Measurements from ENCODE around the gene PRDM16.

Gene PRDM16

GRCh38 chr1:3221112-3222041, 152.4 kb downstream of the PRDM16 start:
- no peak overlapping the region for H2BK15ac ChIP-seq (ENCODE audit: low read depth, poor library complexity, severe bottlenecking)
- WGBS, result 72% methylated on average over 24 of the region's 24 CpGs

GRCh38 chr1:3222042-3222692, 153.2 kb downstream of the PRDM16 start:
- Histone ChIP-seq H3K36me3 (ENCODE audit: control insufficient read depth in 1 of 2, insufficient read depth in 2 of 2, low read depth in 1 of 2, low read length in 2 of 2) (no peaks in the 10 kb centered on the region), H2AFZ (ENCODE audit: low read depth, low read length) (no peak overlapping the region), H2BK120ac (ENCODE audit: low read depth, low read length) (no peak overlapping the region), H2AK5ac (ENCODE audit: low read length, severe bottlenecking) (no peak overlapping the region), H3K79me1 (replicated peaks; ENCODE audit: low read length, poor library complexity, severe bottlenecking) (no peaks in the 10 kb centered on the region), H3K27me3 (ENCODE audit: control insufficient read depth in 1 of 2, insufficient read depth in 1 of 2, low read length in 2 of 2) (peaks cover 7 to 96% of the 10 kb centered on the region in 2 experiments), H4K8ac (ENCODE audit: low read length) (no peak overlapping the region), H2BK5ac (ENCODE audit: low read depth, low read length, poor library complexity, severe bottlenecking) (no peak overlapping the region), H3K4ac (ENCODE audit: low read depth in 1 of 2, low read length in 2 of 2) (no peak overlapping the region), H2BK12ac (ENCODE audit: low read length in 2 of 2) (no peak overlapping the region), H3K18ac (ENCODE audit: low read depth in 1 of 2, low read length in 2 of 2) (no peak overlapping the region), H3K4me3 (ENCODE audit: insufficient read depth in 1 of 2, low read depth in 1 of 2, low read length in 2 of 2) (no peak overlapping the region), H3K9me3 (ENCODE audit: control insufficient read depth, low read length) (no peaks in the 10 kb centered on the region), H3K4me2 (ENCODE audit: low read length, poor library complexity, severe bottlenecking) (no peak overlapping the region), H3K27ac (ENCODE audit: low read length, poor library complexity, severe bottlenecking) (no peak overlapping the region), H3K9ac (ENCODE audit: low read length) (no peak overlapping the region), H3K23ac (ENCODE audit: low read length in 2 of 2) (no peak overlapping the region), H2BK15ac (ENCODE audit: low read depth, poor library complexity, severe bottlenecking) (no peak overlapping the region), H4K91ac (ENCODE audit: low read length) (no peak overlapping the region), H3K14ac (ENCODE audit: low read length in 2 of 2) (no peak overlapping the region), H3K4me1 (ENCODE audit: control insufficient read depth, insufficient read depth, low read depth, low read length) (peaks cover 3% of the 10 kb centered on the region)
- no peak for DNase-seq
- 57% methylated on average over 16 of the region's 16 CpGs for WGBS

More at GRCh38 chr1:3221112-3222041, 152.4 kb downstream of the PRDM16 start:
- H3K9ac ChIP-seq (ENCODE audit: low read length), result no peak overlapping the region
- DNase-seq, result no peak
- no peak overlapping the region for H3K4me3 ChIP-seq (ENCODE audit: insufficient read depth in 1 of 2, low read depth in 1 of 2, low read length in 2 of 2)
- H3K9me3 ChIP-seq (ENCODE audit: control insufficient read depth, low read length), result no peaks in the 10 kb centered on the region
- no peak overlapping the region for H3K27ac ChIP-seq (ENCODE audit: low read length, poor library complexity, severe bottlenecking)
- H3K27me3 ChIP-seq (ENCODE audit: control insufficient read depth in 1 of 2, insufficient read depth in 1 of 2, low read length in 2 of 2), result peaks cover 7 to 96% of the 10 kb centered on the region in 2 experiments
- no peak overlapping the region for H4K91ac ChIP-seq (ENCODE audit: low read length)
- H3K79me1 ChIP-seq (replicated peaks; ENCODE audit: low read length, poor library complexity, severe bottlenecking), result no peaks in the 10 kb centered on the region
- no peak overlapping the region for H2BK5ac ChIP-seq (ENCODE audit: low read depth, low read length, poor library complexity, severe bottlenecking)
- no peak overlapping the region for H2AFZ ChIP-seq (ENCODE audit: low read depth, low read length)
- no peak overlapping the region for H3K18ac ChIP-seq (ENCODE audit: low read depth in 1 of 2, low read length in 2 of 2)
- no peak overlapping the region for H2AK5ac ChIP-seq (ENCODE audit: low read length, severe bottlenecking)
- H2BK12ac ChIP-seq (ENCODE audit: low read length in 2 of 2), result no peak overlapping the region
- no peak overlapping the region for H3K4ac ChIP-seq (ENCODE audit: low read depth in 1 of 2, low read length in 2 of 2)
- no peak overlapping the region for H4K8ac ChIP-seq (ENCODE audit: low read length)
- H3K23ac ChIP-seq (ENCODE audit: low read length in 2 of 2), result no peak overlapping the region
- no peaks in the 10 kb centered on the region for H3K36me3 ChIP-seq (ENCODE audit: control insufficient read depth in 1 of 2, insufficient read depth in 2 of 2, low read depth in 1 of 2, low read length in 2 of 2)
- H3K14ac ChIP-seq (ENCODE audit: low read length in 2 of 2), result no peak overlapping the region
- H3K4me2 ChIP-seq (ENCODE audit: low read length, poor library complexity, severe bottlenecking), result no peak overlapping the region
- H2BK120ac ChIP-seq (ENCODE audit: low read depth, low read length), result no peak overlapping the region
- peaks cover 3% of the 10 kb centered on the region for H3K4me1 ChIP-seq (ENCODE audit: control insufficient read depth, insufficient read depth, low read depth, low read length)

GRCh38 chr1:3225661-3226060, 156.7 kb downstream of the PRDM16 start:
- no peak overlapping the region for H2BK5ac ChIP-seq (ENCODE audit: low read depth, low read length, poor library complexity, severe bottlenecking)
- WGBS, result 80% methylated on average over 12 of the region's 12 CpGs
- H3K27ac ChIP-seq (ENCODE audit: low read length, poor library complexity, severe bottlenecking), result no peak overlapping the region
- H3K4ac ChIP-seq (ENCODE audit: low read depth in 1 of 2, low read length in 2 of 2), result no peak overlapping the region
- H2AFZ ChIP-seq (ENCODE audit: low read depth, low read length), result no peak overlapping the region
- H3K14ac ChIP-seq (ENCODE audit: low read length in 2 of 2), result no peak overlapping the region
- H3K18ac ChIP-seq (ENCODE audit: low read depth in 1 of 2, low read length in 2 of 2), result no peak overlapping the region
- H4K8ac ChIP-seq (ENCODE audit: low read length), result no peak overlapping the region
- no peak overlapping the region for H2BK120ac ChIP-seq (ENCODE audit: low read depth, low read length)
- H4K91ac ChIP-seq (ENCODE audit: low read length), result no peak overlapping the region
- DNase-seq, result no peak
- H2BK12ac ChIP-seq (ENCODE audit: low read length in 2 of 2), result no peak overlapping the region
- no peaks in the 10 kb centered on the region for H3K79me1 ChIP-seq (replicated peaks; ENCODE audit: low read length, poor library complexity, severe bottlenecking)
- H2AK5ac ChIP-seq (ENCODE audit: low read length, severe bottlenecking), result no peak overlapping the region
- no peaks in the 10 kb centered on the region for H3K36me3 ChIP-seq (ENCODE audit: control insufficient read depth in 1 of 2, insufficient read depth in 2 of 2, low read depth in 1 of 2, low read length in 2 of 2)
- H3K27me3 ChIP-seq (ENCODE audit: control insufficient read depth in 1 of 2, insufficient read depth in 1 of 2, low read length in 2 of 2), result peaks cover 0 to 96% of the 10 kb centered on the region in 2 experiments
- no peak overlapping the region for H2BK15ac ChIP-seq (ENCODE audit: low read depth, poor library complexity, severe bottlenecking)
- no peaks in the 10 kb centered on the region for H3K4me1 ChIP-seq (ENCODE audit: control insufficient read depth, insufficient read depth, low read depth, low read length)
- no peaks in the 10 kb centered on the region for H3K9me3 ChIP-seq (ENCODE audit: control insufficient read depth, low read length)
- H3K4me2 ChIP-seq (ENCODE audit: low read length, poor library complexity, severe bottlenecking), result no peak overlapping the region
- no peak overlapping the region for H3K9ac ChIP-seq (ENCODE audit: low read length)
- H3K4me3 ChIP-seq (ENCODE audit: insufficient read depth in 1 of 2, low read depth in 1 of 2, low read length in 2 of 2), result no peak overlapping the region
- H3K23ac ChIP-seq (ENCODE audit: low read length in 2 of 2), result no peak overlapping the region

- no peak overlapping the region for H2BK120ac ChIP-seq (ENCODE audit: low read depth, low read length)
- no peak overlapping the region for H3K27ac ChIP-seq (ENCODE audit: low read length, poor library complexity, severe bottlenecking)
- no peak overlapping the region for H3K4ac ChIP-seq (ENCODE audit: low read depth in 1 of 2, low read length in 2 of 2)
- H4K91ac ChIP-seq (ENCODE audit: low read length), result no peak overlapping the region
- no peaks in the 10 kb centered on the region for H3K36me3 ChIP-seq (ENCODE audit: control insufficient read depth in 1 of 2, insufficient read depth in 2 of 2, low read depth in 1 of 2, low read length in 2 of 2)
- no peak overlapping the region for H2AK5ac ChIP-seq (ENCODE audit: low read length, severe bottlenecking)
- H3K4me1 ChIP-seq (ENCODE audit: control insufficient read depth, insufficient read depth, low read depth, low read length), result no peaks in the 10 kb centered on the region
- no peak overlapping the region for H3K14ac ChIP-seq (ENCODE audit: low read length in 2 of 2)
- no peak overlapping the region for H2BK5ac ChIP-seq (ENCODE audit: low read depth, low read length, poor library complexity, severe bottlenecking)
- no peak overlapping the region for H2BK12ac ChIP-seq (ENCODE audit: low read length in 2 of 2)
- H3K18ac ChIP-seq (ENCODE audit: low read depth in 1 of 2, low read length in 2 of 2), result no peak overlapping the region
- H3K9me3 ChIP-seq (ENCODE audit: control insufficient read depth, low read length), result no peaks in the 10 kb centered on the region
- H4K8ac ChIP-seq (ENCODE audit: low read length), result no peak overlapping the region
- peaks cover 0 to 96% of the 10 kb centered on the region in 2 experiments for H3K27me3 ChIP-seq (ENCODE audit: control insufficient read depth in 1 of 2, insufficient read depth in 1 of 2, low read length in 2 of 2)
- no peak overlapping the region for H2AFZ ChIP-seq (ENCODE audit: low read depth, low read length)
- H3K4me3 ChIP-seq (ENCODE audit: insufficient read depth in 1 of 2, low read depth in 1 of 2, low read length in 2 of 2), result no peak overlapping the region
- DNase-seq, result no peak
- no peak overlapping the region for H3K23ac ChIP-seq (ENCODE audit: low read length in 2 of 2)
- WGBS, result 82% methylated on average over 12 of the region's 15 CpGs
- H2BK15ac ChIP-seq (ENCODE audit: low read depth, poor library complexity, severe bottlenecking), result no peak overlapping the region
- no peaks in the 10 kb centered on the region for H3K79me1 ChIP-seq (replicated peaks; ENCODE audit: low read length, poor library complexity, severe bottlenecking)
- H3K4me2 ChIP-seq (ENCODE audit: low read length, poor library complexity, severe bottlenecking), result no peak overlapping the region
- no peak overlapping the region for H3K9ac ChIP-seq (ENCODE audit: low read length)
Measured at GRCh38 chr1:3226191-3226590, 157.2 kb downstream of the PRDM16 start.
